HG03457 (cell line): ENCODE measurements around the gene ZNF280A.

Experiments
- ATAC-seq: cut with Tn5 transposase; IDR thresholded peaks from one replicate; pipeline ENCODE4 v1.9.1; 2021; ENCODE audit warnings: moderate number of reproducible peaks; ENCODE audit not compliant: unreplicated experiment

ZNF280A gene

GRCh38 chr22:22520020-22520656 lies at the start of gene ZNF280A:
TSS of gene ZNF280A (minus strand) at chr22:22520270. CDS start at chr22:22515630, 4,640 bp downstream.
- ATAC-seq, result no peak

GRCh38 chr22:22569218-22569617 lies 49.1 kb upstream of the ZNF280A start:
- no peak for ATAC-seq

GRCh38 chr22:22565981-22566380 lies 45.9 kb upstream of the ZNF280A start:
- ATAC-seq, result no peak

GRCh38 chr22:22558972-22559603 lies 39.0 kb upstream of the ZNF280A start, which contains the start of gene PRAME:
TSS of gene PRAME (minus strand) at chr22:22559265. CDS start at chr22:22556832, 2,433 bp downstream.
- no peak for ATAC-seq

- ATAC-seq, result no peak
Measured at GRCh38 chr22:22558071-22558971, 38.3 kb upstream of the ZNF280A start.

- no peak for ATAC-seq
Measured at GRCh38 chr22:22556995-22557925, 37.2 kb upstream of the ZNF280A start.

GRCh38 chr22:22556578-22556977 lies 36.5 kb upstream of the ZNF280A start:
- no peak for ATAC-seq

GRCh38 chr22:22555596-22555995 lies 35.5 kb upstream of the ZNF280A start:
- ATAC-seq, result no peak

GRCh38 chr22:22554587-22555284 lies 34.7 kb upstream of the ZNF280A start:
- ATAC-seq, result no peak

- ATAC-seq, result no peak
Measured at GRCh38 chr22:22553735-22554586, 33.9 kb upstream of the ZNF280A start.

GRCh38 chr22:22553141-22553540 lies 33.1 kb upstream of the ZNF280A start:
- ATAC-seq, result no peak

- no peak for ATAC-seq
Measured at GRCh38 chr22:22552630-22553029, 32.6 kb upstream of the ZNF280A start.

- no peak for ATAC-seq
Measured at GRCh38 chr22:22550789-22551434, 30.8 kb upstream of the ZNF280A start.

GRCh38 chr22:22548910-22549309 lies 28.8 kb upstream of the ZNF280A start:
- no peak for ATAC-seq

GRCh38 chr22:22548317-22548716 lies 28.2 kb upstream of the ZNF280A start:
- ATAC-seq, result no peak

- no peak for ATAC-seq
Measured at GRCh38 chr22:22547692-22548300, 27.7 kb upstream of the ZNF280A start.

- no peak for ATAC-seq
Measured at GRCh38 chr22:22547226-22547625, 27.2 kb upstream of the ZNF280A start.

GRCh38 chr22:22546490-22546889 lies 26.4 kb upstream of the ZNF280A start:
- no peak for ATAC-seq
